Stimulated activated CD8-positive, alpha-beta memory T cell treated with anti-CD3 and anti-CD28 coated beads, Interleukin-7, amount 100 ng/mL, for 4 hours (primary cell): Measurements from ENCODE around the gene MGAT1.
A peak's percentile ranks its signal among the peaks of the same experiment; 100 is the strongest.

Experiments used
- DNase-seq, 2 donors: peaks; one replicate each; pipeline ENCODE4 v3.0.0-alpha.2; 2020; ENCODE audit warnings: low read depth in 2 of 2

Gene MGAT1

GRCh38 chr5:180823940-180824629 lies 21.5 kb upstream of the MGAT1 start:
- DNase-seq, result no peak

GRCh38 chr5:180823346-180823745 lies 20.7 kb upstream of the MGAT1 start:
- no peak for DNase-seq

GRCh38 chr5:180821538-180821937 lies 18.9 kb upstream of the MGAT1 start:
- DNase-seq, result no peak

- no peak for DNase-seq
Observed at GRCh38 chr5:180820788-180821321, 18.2 kb upstream of the MGAT1 start.

- DNase-seq, result no peak
Observed at GRCh38 chr5:180818677-180819341, 16.2 kb upstream of the MGAT1 start.

- DNase-seq, result no peak
Observed at GRCh38 chr5:180817893-180818674, 15.5 kb upstream of the MGAT1 start.

- no peak for DNase-seq
Observed at GRCh38 chr5:180816608-180817534, 14.3 kb upstream of the MGAT1 start.

- no peak for DNase-seq
Observed at GRCh38 chr5:180815293-180815917, 12.8 kb upstream of the MGAT1 start.

- DNase-seq, result no peak
Observed at GRCh38 chr5:180813420-180813819, 10.8 kb upstream of the MGAT1 start.

- no peak for DNase-seq
Observed at GRCh38 chr5:180811623-180812124, 9.1 kb upstream of the MGAT1 start.

- no peak for DNase-seq
Observed at GRCh38 chr5:180810959-180811622, 8.5 kb upstream of the MGAT1 start.

GRCh38 chr5:180810210-180810958 lies 7.8 kb upstream of the MGAT1 start:
- DNase-seq, result peak; percentile 89 to 94

GRCh38 chr5:180809403-180810209 lies 7.0 kb upstream of the MGAT1 start:
- peak; percentile 82 to 90 for DNase-seq

GRCh38 chr5:180808461-180809000 lies 5.9 kb upstream of the MGAT1 start:
- DNase-seq, result no peak

GRCh38 chr5:180807654-180808414 lies 5.2 kb upstream of the MGAT1 start:
- DNase-seq, result no peak

- DNase-seq, result no peak
Observed at GRCh38 chr5:180807046-180807445, 4.4 kb upstream of the MGAT1 start.

- no peak for DNase-seq
Observed at GRCh38 chr5:180806351-180807011, 3.9 kb upstream of the MGAT1 start.
